ENCODE results near the gene C1QL2.
A peak's percentile ranks its signal among the peaks of the same experiment; 100 is the strongest.

C1QL2 gene

GRCh38 chr2:119136093-119136492 lies 22.5 kb downstream of the C1QL2 start:
- no peak for DNase-seq

GRCh38 chr2:119134775-119135174 lies 23.8 kb downstream of the C1QL2 start:
- DNase-seq = no peak

GRCh38 chr2:119126650-119127049 lies 31.9 kb downstream of the C1QL2 start:
- no peak for DNase-seq

- DNase-seq = no peak
These were observed 35.2 kb downstream of the C1QL2 start for GRCh38 chr2:119123389-119123788.

- DNase-seq = no peak
These were observed 35.9 kb downstream of the C1QL2 start for GRCh38 chr2:119122663-119123062.

- DNase-seq = no peak
These were observed 38.4 kb downstream of the C1QL2 start for GRCh38 chr2:119119999-119120756.

DNA sequence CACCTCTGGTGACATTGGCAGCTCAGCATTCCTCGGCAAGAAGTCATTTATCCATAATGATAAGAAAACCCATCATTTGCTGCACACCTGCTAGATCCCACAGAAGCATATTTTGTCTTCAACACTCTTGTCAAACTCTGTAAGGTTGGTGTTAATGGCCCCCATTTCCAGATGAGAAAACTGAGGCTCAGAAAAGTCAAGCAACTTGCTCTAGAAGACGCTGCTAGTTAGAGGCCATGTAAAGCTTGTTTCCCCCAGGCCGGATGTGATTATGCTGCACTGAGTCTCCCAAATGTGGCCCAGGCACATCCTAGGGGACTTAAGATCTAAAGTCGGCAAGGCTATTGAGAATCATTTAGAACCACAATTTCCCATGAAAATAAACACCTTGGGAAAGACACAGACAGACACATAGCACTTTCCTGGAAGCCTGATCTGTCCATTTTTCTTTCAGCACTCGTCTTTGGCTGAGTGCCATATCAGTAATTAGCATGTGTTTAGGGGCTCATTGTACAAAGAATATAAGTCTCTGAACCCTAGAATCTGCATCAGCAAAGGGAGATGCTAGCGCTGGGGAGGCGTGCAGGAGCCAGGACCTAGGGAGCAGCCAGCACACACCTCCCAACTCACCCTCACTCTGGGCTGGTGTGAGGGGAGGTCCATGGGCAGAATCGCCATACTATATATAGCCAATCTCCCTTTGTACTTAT lies 39.3 kb downstream of the C1QL2 start:
- no peak for DNase-seq

GRCh38 chr2:119117891-119118882 lies 40.4 kb downstream of the C1QL2 start:
- no peak for DNase-seq

DNA sequence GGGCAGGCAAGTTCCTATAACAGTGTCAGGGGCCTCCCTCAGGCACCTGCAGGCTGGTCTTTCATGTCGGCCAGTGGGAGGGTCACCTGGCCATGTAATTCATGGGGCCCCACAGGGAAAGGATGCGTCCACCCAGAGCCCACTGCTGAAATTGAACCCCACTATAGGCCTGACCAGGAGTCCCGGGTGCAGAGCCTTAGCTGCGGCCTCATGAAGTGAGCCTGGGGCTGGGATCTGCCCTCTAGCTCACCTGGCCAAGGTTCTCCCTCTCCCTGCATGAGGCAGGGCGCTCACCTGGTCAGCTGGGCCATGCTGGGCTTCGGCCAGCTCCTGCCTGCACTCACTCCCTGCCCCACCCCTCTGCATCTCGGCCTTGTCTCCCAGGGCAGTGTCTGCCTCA lies 41.1 kb downstream of the C1QL2 start:
- DNase-seq = no peak

GRCh38 chr2:119116411-119117295 lies 41.9 kb downstream of the C1QL2 start:
- DNase-seq = no peak

- no peak for DNase-seq
These were observed 44.3 kb downstream of the C1QL2 start for GRCh38 chr2:119114266-119114665.

DNA sequence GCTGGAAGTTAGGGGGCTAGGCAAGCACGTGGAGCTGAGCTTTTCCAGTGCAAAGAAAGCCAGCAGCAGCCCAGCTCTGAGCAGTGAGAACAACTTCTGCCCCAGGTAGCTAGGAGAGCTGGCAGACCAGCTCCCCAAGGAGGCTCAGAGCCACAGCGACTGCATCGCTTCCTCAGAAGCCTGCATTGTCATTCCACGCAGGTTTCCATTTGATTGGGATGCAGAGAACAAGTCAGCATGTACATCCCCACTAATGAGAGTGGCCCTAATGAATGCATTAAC lies 45.1 kb downstream of the C1QL2 start:
- DNase-seq = no peak

GRCh38 chr2:119112770-119113488 lies 45.6 kb downstream of the C1QL2 start:
- no peak for DNase-seq

- no peak for DNase-seq
These were observed 46.3 kb downstream of the C1QL2 start for GRCh38 chr2:119112230-119112629.

DNA sequence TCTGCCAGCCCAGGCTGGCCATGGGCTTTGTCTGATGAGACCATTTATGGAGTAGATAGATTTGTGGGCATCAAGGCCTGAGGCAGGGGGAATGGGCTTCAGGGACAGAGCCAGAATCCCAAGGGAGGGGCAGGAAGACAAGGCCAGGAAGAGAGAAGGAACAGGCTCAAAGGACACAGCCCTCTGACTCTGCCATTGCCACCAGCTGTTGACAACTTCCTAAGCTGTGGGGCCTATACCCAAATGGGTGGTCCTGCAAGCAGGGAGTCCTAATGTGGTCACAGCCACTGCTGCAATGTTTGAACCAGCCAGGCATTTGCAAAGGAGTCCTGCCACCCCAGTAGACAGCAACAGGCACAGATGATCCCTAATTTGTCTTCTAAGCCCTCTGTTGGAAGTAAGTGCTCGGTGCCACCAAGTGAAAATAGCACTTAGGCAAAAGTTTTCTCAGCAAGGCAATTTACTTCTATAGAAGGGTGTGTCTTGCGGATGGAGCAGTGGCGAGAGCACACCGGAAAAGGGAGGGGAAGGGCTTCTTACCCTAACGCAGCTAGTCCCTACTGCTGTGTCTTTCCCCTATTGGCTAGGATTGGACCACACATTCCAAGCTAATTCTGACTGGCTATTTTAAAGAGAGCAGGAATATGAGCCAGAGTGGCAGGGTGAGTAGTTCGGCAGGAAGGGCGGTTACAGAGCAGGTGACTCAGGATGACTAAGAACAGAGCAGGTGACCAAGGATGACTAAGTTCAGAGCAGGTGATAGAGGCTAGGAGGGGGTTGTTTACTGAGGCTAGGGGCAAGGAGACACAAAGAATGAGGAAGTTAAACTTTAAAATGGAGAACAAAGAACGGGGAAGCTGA lies 47.2 kb downstream of the C1QL2 start:
- no peak for DNase-seq

GRCh38 chr2:119109866-119110265 lies 48.7 kb downstream of the C1QL2 start:
- DNase-seq = no peak

DNA sequence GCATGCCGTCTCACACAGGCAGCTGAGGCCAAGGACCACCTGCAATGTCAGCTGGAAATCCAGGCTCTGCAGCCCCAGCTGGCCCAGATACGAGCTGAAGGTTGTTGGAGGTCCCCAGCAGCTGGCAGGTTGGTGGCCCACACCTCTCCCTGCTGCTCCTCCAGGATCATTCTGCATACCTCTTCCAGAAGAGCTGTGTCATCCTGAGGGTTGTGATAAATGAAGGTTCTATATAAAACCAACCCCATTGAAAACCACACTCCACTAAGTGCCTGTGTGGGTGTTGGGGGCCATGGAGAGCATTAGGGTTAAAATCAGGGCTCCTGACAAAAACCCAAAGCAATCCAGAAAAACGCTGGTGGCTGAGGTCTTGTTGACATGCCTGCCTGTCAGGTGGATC lies 50.4 kb downstream of the C1QL2 start:
- no peak for DNase-seq

- peak; percentile 18 for DNase-seq
These were observed 52.2 kb downstream of the C1QL2 start for GRCh38 chr2:119106301-119106897.
